22Rv1 (cell line): ENCODE results near the gene PBX2.

Experiments used
- H3K27ac ChIP-seq: fragments of 450-650 bp; 2 replicates; pipeline ENCODE4 v1.5.1; 2017
- ZFX ChIP-seq: fragments of 450-650 bp; IDR thresholded peaks from 2 replicates; pipeline ENCODE4 v1.6.1; 2017; ENCODE audit warnings: antibody characterized with exemption, borderline replicate concordance
- TF ChIP-seq, protein P1 (sequence below): fragments of 450-650 bp; IDR thresholded peaks from 2 replicates; pipeline ENCODE4 v1.5.1; 2017; ENCODE audit warnings: mild to moderate bottlenecking

PBX2 gene

DNA sequence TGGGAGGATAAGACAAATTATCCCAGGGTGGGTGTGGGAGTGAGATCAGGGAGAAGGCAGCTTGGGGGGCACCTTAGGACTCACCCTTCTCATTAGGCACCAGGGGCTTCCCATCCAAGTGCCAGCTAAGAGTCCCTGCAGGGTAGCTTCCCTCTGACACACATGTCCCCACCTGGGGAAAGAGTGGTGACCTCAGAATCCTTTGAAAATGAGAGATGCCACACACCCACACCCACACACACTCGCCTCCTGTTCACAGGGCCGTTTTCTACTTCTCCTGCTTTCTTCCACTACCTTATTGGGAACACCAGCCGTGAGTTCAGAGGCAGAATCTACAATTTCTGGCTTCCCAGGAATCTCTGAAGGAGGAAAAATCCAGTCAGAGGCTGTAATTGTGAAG is 7.0 kb downstream of the PBX2 start:
- TF ChIP-seq, protein P1, sequence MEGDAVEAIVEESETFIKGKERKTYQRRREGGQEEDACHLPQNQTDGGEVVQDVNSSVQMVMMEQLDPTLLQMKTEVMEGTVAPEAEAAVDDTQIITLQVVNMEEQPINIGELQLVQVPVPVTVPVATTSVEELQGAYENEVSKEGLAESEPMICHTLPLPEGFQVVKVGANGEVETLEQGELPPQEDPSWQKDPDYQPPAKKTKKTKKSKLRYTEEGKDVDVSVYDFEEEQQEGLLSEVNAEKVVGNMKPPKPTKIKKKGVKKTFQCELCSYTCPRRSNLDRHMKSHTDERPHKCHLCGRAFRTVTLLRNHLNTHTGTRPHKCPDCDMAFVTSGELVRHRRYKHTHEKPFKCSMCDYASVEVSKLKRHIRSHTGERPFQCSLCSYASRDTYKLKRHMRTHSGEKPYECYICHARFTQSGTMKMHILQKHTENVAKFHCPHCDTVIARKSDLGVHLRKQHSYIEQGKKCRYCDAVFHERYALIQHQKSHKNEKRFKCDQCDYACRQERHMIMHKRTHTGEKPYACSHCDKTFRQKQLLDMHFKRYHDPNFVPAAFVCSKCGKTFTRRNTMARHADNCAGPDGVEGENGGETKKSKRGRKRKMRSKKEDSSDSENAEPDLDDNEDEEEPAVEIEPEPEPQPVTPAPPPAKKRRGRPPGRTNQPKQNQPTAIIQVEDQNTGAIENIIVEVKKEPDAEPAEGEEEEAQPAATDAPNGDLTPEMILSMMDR, result no peak
- no peak for TF ChIP-seq ZFX
- H3K27ac ChIP-seq, result 0 out of 2 replicates have a peak overlapping the region, but pooled peaks have one; percentile 29

DNA sequence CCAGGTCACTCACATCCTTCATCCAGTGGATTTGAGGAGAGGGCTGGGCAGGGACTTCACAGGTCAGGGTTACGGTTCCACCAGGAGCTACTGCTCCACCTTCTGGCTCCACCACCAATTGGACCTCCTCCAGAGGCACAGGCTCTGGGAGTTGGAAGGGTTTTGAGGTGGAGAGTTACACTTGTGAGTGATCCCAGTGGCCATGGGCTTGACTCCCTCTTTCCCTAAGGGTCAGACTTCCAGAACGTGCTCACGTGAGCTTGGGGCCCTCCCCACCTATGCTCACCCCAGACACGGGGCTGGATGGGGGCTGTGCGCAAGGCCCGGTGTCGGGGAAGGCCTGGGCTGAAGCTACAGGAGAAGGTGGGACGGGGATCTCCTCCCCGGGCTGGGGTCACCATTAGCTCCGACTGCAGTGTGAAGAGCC is 7.4 kb downstream of the PBX2 start:
- TF ChIP-seq, protein P1, result no peak
- no peak for TF ChIP-seq ZFX
- H3K27ac ChIP-seq, result 0 out of 2 replicates have a peak overlapping the region, but pooled peaks have one; percentile 29

DNA sequence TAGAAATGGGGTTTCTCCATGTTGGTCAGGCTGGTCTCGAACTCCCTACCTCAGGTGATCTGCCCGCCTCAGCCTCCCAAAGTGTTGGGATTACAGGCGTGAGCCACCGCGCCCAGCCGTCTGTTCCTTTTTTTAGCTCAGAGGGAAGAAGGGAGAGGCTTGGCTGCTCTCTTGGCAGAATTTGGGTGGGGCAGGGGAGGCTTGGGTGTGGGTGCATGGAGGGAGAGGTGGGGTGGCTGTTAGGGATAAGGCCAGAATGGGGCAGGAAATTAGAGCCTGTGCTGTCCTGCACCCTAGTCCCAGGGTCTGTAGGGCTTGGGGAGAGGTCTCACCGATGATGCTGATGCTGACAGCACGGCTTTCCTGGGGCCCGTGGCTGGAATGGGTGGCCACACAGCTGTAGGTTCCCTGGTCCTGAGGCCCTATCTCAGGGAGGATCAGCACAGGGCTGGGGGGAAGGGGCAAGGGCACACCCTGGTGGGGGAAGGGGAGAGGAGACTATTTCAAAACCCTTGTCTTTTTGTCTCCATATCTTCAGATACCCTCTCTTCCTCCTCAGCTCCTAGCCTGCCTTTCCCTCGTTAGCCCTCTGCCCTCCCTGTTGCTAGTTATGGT is 8.0 kb downstream of the PBX2 start:
- TF ChIP-seq, protein P1, result no peak
- TF ChIP-seq ZFX, result no peak
- H3K27ac ChIP-seq, result 0 out of 2 replicates have a peak overlapping the region, but pooled peaks have one; percentile 4

DNA sequence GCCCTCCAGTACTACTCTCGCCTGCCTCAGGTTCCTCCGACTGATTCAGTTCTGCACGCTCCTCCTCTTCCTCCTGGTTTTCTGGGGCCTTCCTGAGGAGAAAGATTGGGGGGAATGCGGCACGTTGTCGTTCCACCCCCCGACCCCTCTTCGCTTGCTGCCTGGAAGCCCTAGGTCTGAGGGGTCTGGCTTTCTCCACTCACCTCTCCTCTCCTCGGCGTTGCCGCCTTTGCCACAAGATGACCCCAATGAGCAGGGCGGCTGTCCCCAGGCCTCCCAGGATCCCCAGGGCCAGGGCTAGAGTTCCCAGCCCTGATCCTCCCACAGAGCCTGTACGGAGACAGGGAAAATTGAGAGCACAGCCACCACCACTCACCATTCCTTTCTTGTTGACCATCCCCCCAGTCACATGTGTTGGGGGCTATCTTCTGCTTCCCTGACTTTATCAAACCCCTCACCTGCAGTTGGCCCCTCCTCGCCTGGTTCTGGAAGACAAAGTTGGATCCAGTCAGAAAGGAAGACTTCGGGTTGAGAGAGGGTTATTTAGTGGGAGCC is 8.8 kb downstream of the PBX2 start:
- TF ChIP-seq, protein P1, result no peak
- TF ChIP-seq ZFX, result no peak

DNA sequence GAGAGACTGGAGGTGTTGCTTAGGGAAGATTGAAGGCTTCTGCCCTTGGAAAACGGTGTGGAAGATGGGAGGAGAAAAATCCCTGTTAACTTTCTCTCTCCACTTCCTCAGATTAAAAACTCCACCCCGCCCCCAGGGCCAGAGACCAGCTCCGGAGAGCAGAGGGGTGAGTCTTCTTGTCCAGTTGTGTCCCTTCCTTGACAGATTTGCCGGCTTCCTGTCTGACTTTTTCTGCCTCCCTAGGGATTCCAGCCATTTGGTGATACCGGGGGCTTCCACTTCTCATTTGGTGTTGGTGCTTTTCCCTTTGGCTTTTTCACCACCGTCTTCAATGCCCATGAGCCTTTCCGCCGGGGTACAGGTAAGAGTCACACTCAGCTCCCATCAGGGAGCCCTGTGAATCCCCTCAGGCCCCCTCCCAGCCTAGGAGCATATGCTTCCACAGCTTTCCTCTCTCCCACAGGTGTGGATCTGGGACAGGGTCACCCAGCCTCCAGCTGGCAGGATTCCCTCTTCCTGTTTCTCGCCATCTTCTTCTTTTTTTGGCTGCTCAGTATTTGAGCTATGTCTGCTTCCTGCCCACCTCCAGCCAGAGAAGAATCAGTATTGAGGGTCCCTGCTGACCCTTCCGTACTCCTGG is 10.1 kb downstream of the PBX2 start:
- H3K27ac ChIP-seq, result peak overlapping the region; percentile 99
- TF ChIP-seq, protein P1, result no peak
- no peak for TF ChIP-seq ZFX

More for the DNA sequence above, 8.8 kb downstream of the PBX2 start:
- no peak overlapping the region for H3K27ac ChIP-seq

DNA sequence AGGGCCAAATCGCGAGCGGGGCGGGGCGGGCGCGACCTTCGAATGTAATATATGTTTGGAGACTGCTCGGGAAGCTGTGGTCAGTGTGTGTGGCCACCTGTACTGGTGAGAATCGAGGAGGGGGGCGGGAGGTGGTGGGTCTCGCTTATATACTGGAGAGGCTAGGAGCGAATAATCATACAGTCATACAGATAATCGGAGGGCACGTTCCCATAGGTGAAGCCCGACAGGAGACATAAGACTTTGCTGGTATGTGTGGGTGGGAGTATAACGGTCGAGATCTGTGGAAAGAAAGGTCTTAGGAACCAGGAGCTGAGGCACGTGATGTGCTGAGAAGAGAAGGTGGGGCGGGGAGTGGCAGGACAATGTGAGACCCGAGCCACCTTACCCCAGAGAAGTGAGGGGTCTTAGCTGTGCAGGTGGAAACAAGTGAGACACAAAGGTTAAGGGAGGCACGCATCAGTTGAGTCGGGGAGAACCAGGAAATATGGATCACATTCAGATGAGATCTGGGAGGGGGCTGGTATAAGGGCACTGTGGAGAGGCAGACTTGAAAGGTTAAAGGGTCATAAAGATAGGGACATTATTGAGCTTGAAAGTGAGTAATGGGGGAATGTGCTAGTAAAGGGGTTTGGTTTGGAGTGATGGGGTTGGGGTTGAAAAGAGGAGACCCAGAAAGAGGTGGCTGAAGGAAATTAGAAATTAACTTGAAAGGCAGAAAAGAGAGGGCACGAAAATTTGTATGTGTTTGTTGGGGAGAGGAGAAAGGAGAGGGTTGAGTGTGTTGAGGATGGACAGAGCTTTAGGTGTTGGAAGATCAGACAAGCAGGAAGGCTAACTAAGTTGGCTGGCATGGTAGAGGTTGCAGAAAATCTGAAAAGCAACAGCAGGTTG is 11.2 kb downstream of the PBX2 start:
- H3K27ac ChIP-seq, result peak overlapping the region; percentile 99
- TF ChIP-seq, protein P1, result no peak
- TF ChIP-seq ZFX, result no peak
